Mammary epithelial cell (primary cell): ENCODE results near the gene CD22.

Experiments used
- CTCF ChIP-seq, 2 donors: IDR thresholded peaks in 1 of 2; conservative IDR thresholded peaks in 1 of 2; 2 replicates each; pipeline ENCODE4 v1.5.1; 2011 to 2012; ENCODE audit warnings: inconsistent platforms in 2 of 2, low read length in 2 of 2, mild to moderate bottlenecking in 2 of 2, control low read depth in 1 of 2, low read depth in 1 of 2; ENCODE audit not compliant: insufficient read depth in 1 of 2; ENCODE audit errors: extremely low read depth in 1 of 2
- EZH2 ChIP-seq: IDR thresholded peaks from 2 replicates; pipeline ENCODE4 v1.6.1; 2012; ENCODE audit warnings: low read length, inconsistent platforms, borderline replicate concordance

GRCh38 chr19:35294859-35295791 is 33.9 kb upstream of the CD22 start:
- TF ChIP-seq CTCF (conservative IDR thresholded peaks at IDR 0.05 in 1 of 2, IDR thresholded peaks at IDR 0.05 in 1 of 2; ENCODE audit: extremely low read depth in 1 of 2, insufficient read depth in 1 of 2, low read depth in 1 of 2, low read length in 2 of 2) (no peak), EZH2 (no peak)
